Non-pigmented ciliary epithelial cell (primary cell): ENCODE results near the gene ARHGAP42.
"Not testable (repeated sequence)": the region's sequence is repeated elsewhere in the genome, so short reads cannot be mapped to it uniquely, and the experiment has no call there.

Experiments used
- DNase-seq: peaks from one replicate; pipeline ENCODE4 v3.0.0-alpha.2; 2010; ENCODE audit warnings: low read depth

ARHGAP42 gene

DNA sequence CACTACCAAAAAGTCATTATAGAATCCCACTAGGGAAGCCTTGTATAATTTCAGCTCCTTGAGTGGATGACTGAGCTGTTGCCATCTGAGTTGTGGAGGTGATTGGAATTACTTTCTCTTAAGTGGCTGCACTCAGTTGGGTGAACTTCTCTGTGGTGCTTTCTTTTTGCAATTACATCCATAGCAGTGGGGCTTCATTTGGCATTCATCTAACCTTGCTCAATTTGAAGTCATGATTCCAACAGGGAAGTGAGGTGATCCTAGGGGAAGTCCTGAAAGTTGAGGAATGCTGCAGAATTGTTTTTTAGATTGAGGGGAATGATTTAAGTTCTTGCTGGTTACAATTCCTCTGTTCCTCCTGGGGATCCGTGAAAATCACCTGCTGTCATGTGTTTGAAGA lies 39.6 kb downstream of the ARHGAP42 start:
- DNase-seq: no peak

DNA sequence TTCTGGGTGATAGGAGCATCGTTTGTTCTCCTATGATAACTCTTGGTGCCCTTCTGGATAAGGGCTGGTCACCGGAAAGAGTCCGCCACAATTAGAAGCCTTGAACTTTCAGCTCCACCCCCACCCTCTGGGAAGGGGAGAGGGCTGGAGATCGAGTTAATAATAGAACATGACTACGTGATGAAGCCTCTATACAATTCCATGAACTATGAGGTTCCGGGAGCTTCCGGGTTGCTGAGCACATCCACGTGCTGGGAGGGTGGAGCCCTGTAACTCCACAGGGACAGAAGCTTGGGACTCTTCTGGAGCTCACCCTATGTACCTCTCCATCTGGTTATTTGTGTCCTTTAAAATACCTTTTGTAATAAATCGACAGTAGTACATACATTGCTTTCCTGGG lies 40.3 kb downstream of the ARHGAP42 start:
- DNase-seq: no peak

DNA sequence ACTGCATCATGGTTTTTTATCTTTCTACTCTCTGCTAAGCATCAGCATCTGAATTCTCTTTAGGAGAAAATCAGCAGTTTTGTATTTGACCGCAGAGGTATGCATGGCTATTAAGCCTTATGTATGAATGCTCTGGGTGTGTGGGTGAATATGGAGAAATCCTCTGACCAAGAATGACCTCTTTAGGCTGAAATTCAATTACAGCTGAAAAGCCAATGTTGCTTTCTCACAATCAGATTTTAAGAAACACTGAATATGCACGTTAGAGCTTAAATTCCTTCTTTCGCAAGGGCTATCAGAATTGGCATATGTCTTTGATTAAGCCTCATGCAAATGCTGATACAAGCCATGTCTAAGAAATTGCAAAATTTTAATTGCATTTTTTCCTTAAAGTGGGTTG lies 43.2 kb downstream of the ARHGAP42 start:
- no peak for DNase-seq

DNA sequence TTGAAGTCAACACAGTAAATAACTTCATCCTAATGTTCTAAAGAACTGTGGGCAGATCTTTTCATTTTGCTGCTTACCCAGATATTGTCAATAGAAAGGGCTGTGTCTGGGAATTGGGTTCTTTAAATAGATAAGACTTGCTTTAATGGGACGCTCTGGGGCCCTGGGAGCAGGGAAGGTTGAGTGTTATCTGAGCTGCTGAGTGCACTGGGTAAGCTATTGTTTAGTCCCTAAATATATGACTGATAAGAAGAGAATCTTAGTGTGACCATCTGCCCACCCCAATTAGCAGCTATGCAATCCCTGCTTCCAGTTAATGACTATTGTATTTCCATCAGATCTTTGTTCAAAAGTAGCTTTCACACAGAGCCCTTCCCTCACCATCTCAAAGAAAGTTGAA lies 44.4 kb downstream of the ARHGAP42 start:
- DNase-seq: no peak

DNA sequence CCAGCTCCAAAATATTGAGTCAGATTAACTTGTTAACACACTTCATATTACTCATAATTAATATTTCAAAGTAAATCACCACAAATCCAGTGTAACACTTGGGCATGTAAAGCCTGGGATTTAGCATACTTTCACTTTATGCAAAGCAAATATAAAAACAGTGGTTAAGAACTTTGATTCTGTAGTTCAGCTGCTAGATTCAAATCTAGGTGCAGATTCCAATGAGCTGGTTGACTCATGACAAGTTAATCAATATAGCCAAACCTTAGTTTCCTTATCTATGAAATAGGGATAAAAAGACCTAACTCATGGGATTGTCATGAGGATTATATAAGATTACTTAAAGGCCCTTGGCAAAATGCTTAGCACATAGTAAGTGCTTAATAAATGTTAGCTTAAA lies 45.9 kb downstream of the ARHGAP42 start:
- no peak for DNase-seq

DNA sequence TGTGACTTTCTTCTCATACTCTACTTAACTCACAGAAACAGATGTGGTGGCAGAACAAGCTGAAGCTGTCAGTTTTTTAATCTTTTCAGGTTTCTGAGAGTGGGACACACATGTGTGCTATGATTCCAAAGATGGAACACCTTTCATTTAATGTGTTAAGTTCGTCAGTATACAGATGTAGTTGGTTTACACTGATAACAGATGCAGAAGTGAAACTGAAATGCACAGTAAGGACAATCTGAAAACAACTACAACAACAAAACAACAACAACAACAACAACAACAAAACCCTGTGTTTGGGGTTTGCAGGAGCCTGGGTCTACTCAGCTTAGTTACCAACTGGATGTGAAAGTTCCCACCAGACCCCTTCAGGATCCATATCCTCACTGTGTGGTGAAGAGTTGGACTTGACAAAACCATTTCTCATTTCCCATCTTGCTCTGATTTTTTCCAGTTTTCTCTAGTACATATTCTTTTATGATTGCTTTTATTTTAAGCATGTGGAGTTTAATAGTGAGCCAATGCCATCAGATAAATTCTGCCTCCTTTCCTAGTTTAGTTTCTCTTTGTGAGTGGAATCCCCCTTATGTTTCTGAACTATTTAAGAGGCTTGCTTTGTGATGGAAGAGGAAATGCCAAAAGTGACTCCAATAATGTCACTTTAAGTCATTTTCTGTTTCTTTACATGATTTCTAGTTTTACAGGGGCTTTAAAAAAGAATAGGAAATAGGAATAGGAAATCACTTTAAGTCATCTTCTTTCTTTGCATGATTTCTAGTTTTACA lies 47.8 kb downstream of the ARHGAP42 start:
- no peak for DNase-seq

DNA sequence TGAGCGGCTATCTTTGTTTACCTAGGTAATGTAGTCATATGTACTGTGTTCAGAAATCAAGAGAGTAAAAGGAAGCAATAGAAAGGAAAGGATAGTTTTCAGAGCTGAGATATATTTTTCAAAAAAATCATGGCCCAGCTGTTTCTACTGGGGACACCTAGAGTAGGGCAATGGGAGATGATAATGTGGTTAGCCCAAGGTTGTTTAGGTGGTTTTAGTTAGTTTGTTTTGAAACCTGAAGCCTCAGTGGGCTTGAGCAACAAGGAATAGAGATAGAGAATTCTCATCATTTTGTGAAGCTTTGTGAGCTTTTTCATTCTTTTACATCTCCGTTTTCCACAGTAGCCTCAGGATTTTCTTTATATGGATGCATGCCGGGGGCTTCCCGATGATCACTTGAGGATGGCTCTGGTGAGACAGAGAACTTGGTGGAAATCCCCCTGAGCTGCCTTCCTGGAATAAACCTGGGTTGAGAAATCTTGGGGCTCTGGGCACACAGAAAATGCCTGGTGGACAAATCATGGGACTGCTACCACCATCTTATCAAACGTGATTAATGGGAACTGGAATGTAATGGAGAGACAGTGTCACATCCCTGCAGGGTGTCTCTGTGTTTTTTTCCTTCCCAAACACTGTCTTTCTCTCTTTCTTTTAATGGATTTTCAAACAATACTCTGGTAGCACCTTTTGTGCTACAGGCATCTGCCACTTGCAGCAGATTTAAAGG lies 49.0 kb downstream of the ARHGAP42 start:
- DNase-seq: peak; percentile 26

DNA sequence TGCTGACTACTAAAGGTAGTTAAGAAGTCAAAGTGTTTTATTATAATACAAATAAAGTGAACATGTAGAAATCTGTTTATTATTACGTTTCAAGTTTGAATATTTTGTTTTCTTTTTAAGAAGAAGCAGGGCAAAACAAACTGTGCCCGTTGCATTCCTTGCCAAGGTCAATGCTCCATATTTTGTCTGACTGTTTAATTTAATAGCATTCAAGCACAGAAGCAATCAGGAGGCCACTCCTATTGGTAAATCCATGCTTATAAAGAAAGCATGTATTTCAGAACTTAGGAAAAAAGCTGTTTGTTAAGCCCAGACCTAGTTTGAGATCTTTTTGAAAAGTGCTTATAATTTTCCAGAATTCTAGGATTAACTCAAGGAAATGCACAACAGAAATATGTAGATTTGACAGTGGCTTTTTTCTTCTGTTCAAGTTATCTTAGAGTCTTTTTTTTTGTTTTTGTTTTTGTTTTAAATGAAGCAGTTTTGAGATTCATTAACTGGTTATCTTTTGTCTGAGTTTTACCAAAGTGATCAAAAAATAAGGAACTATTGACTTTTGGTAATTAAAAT lies 51.7 kb downstream of the ARHGAP42 start:
- DNase-seq: no peak

DNA sequence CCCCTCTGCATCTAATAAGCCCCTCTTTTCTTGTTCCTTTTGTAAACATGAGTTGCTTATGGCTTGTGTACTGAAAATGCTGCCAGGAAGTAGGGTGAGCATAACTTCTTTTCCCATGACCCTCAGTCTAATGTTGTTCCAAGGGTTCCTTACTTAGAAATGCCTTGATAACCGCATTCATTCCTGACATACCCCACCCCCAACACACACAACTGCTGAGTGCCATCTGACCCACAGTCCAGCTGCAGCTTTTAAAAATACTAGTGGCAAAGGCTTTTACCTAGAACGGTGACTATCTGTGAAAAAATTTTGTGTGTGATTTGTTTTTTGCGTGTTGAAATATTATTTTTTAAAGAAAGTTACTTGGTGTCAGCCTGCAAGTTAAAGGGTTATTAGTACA lies 52.6 kb downstream of the ARHGAP42 start:
- DNase-seq: peak; percentile 79

DNA sequence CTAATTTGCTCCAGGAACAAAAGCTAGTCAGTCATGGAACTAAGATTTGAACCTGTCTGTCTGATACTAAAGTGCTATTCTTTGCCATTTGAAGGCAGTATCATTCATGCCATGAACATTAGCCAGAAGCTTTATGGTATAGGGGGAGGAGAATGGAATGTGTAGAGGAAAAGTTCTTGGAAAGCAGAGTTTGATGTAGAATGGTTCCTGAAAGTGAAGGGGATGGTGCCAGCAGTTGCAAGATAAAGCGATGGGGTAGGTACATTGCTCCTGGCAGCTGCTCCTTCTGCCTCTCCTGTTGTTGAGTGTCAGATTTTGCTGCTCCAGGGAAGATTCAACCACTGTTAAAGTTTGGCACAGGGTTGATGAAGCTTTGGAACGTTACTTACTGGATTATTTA lies 53.4 kb downstream of the ARHGAP42 start:
- DNase-seq: no peak

DNA sequence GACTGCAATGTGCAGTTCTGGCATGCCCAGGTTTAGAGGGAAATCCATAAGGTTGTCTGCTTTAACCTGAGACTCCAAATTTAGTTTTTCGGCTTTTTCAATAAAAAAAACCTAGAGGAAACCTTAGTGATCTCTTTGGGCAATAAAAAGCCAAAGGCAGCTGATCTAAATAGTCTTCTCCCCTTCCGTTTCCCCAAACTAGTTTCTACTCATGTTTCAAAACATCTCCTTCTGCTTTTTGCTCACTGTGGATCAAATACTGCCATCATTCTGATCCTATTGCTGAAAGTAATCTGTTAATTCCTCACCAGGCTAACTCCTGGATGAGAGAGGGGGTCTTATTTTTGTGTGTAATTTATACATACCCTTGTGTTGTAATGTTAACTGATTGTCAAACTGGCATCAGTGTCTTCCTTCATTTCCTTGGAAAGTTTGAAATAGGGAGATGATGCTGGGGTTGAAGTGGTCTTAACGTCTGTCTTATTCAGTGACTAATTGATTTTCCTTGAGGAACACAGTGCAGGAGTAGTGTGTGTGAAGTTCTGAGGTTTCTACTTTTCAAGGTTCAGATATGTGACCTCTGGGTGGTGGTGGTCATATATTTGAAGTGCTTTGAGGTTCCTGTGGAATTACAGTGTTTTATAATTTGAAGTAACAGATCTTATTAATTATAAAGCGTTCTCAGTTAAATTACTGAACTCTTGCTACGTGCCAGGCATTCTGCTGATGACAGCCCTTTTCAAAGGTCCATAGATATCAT lies 55.0 kb downstream of the ARHGAP42 start:
- no peak for DNase-seq

DNA sequence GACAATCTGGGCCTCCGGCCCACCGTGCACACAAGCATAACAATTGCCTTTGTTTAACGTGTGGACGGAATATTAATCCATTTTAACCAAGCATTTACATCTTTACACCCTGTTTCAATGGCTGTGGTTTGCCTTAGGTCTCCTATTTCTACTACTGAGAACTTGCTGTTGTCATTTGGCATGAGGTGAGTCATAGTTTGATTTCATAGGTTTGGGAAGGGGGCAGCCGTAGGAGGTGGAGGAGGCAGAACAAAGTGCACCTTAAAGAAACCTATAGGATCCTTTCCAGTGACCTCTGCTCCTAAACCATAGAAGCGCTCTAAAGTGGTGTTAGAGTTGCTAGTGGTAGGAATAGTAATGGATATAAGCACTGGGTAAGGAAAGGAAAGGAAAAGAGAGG lies 59.4 kb downstream of the ARHGAP42 start:
- no peak for DNase-seq

DNA sequence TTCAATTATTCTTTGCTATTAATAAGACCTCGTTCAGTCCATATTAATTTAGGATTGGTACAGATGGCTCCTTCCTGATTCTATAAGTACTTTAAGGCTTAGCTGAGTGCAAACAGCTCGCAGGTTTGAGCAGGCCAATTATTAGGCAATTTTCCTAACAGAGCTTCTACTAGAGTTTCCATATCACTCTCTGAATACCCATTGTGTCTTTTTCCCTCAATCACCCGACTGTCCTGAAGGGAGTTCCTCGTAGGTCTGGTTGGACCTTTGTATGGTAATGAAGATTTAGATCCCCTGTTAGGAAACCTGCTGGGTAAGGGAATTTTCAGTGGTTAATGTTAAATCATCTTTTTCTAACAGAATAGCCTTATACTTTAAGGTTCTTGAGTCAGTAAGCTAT lies 61.1 kb downstream of the ARHGAP42 start:
- no peak for DNase-seq

DNA sequence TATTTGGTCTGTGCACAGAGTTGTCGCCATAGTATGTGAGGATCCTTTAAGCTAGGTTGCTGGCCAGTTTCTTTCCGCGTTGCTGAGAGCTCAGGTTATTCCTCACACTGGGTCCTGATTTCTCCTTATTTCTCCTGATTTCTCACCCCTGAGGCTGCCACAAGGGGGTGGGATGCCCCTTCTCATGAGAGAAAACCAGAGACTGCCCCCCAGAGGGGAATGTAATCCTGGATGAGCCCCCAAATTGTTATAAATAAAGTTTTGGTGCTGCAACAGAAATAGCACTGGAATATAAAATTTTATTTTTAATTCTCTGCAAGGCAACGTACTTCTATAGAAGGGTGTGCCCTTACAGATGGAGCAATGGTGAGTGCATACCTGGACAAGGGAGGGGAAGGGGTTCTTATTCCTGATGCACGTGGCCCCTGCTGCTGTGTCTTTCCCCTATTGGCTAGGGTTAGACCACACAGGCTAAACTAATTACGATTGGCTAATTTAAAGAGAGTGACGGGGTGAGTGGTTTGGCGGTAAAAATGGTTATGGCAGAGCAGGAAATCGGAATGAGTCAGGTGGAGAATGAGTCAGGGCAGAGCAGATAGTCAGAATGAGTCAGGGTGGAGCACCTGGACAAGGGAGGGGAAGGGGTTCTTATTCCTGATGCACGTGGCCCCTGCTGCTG lies 62.9 kb downstream of the ARHGAP42 start:
- DNase-seq: not testable (repeated sequence)

DNA sequence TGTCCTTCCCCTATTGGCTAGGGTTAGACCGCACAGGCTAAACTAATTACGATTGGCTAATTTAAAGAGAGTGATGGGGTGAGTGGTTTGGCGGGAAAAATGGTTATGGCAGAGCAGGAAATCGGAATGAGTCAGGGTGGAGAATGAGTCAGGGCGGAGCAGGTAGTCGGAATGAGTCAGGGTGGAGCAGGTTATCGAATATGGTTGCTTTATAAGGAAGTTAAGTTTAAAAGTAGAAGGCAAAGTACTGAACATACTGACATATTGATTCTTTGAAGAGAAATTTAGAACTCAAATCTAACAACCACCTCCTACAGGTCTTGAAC lies 63.4 kb downstream of the ARHGAP42 start:
- not testable (repeated sequence) for DNase-seq

DNA sequence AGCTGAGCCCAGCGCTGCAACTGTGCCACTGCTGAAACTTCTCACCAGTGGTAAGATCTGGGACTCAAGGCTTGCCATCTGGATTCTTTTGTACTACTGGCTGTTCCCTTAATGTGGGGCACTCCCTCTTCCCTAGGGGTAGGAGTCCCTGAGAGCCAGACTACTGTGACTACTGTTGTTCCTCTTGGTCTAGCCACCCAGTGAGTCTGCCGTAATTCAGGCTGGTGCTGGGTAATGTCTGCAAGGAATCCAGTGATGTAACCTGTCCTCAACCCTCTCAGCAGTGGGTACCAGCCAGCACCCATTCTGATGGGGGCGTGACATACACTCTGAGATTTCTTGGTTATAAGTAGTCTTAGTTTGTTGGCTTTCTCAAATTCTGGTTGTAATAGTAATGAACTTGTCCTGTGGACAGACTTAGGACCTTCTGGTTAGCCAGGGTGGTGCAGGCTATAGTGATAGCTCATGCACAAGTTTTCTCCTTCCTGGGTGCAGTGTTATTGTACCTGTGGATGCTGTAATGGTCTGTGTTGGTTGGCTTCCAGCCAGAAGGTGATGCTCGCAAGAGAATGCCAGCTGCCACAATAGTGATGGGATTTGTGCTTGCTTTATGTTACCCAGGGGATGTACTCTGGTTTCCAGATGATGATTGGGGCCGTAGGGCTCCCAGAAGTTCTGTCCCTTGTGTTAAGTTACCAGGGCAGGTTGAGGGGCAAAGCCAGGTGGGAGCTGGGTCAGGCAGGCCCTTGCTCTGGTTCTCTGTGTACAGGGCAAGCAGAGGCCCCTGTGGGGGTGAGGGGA lies 65.5 kb downstream of the ARHGAP42 start:
- DNase-seq: no peak

DNA sequence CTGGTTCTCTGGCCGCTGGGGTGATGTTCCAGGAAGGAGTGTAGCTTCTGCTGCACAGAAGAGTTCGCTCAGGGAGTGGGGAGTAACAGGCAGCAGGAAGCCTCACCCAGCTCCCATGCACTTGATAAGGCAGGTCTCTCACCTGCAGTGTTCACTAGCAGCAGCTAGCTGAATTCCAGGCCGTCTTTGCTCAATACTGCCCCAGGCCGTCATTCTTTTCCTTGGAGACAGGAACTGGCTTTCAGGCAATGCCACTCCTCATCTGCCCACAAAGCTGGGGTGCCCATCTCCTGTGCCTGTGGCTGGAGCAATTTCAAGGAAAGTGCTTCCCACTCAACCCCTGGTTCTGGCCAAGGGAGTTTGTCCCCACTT lies 66.1 kb downstream of the ARHGAP42 start:
- DNase-seq: no peak

DNA sequence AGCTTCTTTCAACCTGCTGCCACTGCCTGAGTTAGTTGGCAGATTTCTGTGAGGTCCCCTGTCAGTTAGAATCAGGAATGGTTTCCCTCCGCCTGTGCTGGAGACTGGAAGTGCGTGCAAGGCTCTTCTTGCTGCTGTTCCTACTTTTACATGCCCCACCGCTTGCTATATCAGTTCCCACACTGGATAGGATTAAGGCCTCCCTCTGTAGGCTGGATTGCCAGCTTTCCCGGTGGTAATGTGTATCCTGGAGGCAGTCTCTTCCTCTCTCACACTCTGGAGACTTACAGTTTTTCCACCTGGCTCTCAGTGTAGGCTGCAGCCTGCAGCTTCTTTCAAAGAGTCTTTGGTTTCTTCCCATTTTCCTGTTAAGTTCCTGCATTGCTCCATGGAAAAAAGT lies 66.5 kb downstream of the ARHGAP42 start:
- no peak for DNase-seq

DNA sequence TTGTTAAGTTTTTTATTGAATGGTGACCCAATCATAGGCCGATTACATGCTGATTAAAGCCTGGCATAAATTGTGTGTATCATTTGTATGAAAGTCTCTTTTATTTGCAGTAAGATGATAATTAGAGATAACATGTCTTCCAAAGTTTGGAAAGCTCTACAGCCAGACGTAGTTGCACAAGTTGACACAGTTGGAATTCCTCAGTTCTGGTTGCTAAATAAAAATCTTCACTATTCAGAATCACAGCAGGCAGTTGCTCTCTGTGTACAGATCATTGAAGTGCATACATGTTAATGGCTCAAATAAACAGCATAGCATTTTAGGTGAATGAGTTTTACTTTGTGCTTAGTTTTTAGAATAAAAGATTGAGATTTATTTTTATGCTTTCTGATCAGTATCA lies 69.5 kb downstream of the ARHGAP42 start:
- no peak for DNase-seq

DNA sequence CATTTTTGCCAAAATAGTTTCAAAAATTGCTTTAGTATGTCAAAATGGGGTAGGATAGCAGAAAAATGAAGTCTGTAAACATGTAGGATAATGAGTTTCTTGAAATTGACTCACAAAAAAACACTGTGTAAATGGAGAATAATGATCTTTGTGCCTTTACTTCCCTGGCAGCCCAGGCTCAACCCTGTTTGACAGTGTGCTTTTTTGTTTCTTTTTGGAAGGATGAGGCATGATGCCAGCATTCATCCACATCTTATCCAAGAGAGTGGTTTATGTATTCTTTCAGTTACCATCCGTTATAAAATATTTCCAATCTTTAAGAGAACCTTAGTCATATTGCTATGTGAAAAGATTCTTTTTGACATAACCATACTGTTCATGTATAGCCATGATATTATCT lies 70.6 kb downstream of the ARHGAP42 start:
- no peak for DNase-seq

DNA sequence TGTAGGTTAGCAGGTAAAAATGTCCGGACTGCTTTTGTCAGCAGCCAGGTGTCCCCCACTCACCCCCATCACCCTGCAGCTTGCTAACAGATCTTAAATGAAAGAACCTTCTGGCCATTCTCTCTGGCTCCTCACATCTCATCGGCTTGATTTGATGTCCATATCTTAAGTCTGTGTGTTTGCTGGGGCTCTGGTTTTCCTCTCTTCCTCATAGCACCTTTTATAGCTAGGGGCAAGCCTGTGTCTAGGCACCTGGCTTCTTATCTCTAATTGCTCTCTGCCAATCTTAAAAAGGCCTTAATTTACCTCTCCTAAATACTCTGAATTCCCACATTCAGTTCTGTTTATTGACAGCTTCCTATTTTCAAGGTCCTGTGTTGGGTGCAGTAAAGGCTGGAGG lies 72.0 kb downstream of the ARHGAP42 start:
- DNase-seq: no peak
